Endothelial cell of umbilical vein (primary cell): Measurements from ENCODE around the gene LARGE1.

Experiments
- CTCF ChIP-seq, 2 donors: IDR thresholded peaks; 1 replicate in 1 of 2; 2 replicates in 1 of 2; pipeline ENCODE4 v1.5.1; 2011; ENCODE audit warnings: low read length in 2 of 2, mild to moderate bottlenecking in 2 of 2, moderate library complexity in 2 of 2, control low read depth in 1 of 2, inconsistent platforms in 1 of 2, low read depth in 1 of 2; ENCODE audit not compliant: insufficient read depth in 1 of 2; ENCODE audit errors: extremely low read depth in 1 of 2
- EZH2 ChIP-seq: IDR thresholded peaks from 2 replicates; pipeline ENCODE4 v1.6.1; 2012; ENCODE audit warnings: borderline replicate concordance, low read depth, mild to moderate bottlenecking, moderate library complexity, low read length, inconsistent platforms; ENCODE audit not compliant: severe bottlenecking
- FOS ChIP-seq: IDR thresholded peaks from 2 replicates; pipeline ENCODE4 v1.6.1; 2011; ENCODE audit warnings: mild to moderate bottlenecking, low read length, moderate library complexity, borderline replicate concordance; ENCODE audit not compliant: insufficient read depth
- MYC ChIP-seq: IDR thresholded peaks from one replicate; pipeline ENCODE4 v1.6.1; 2011; ENCODE audit warnings: mild to moderate bottlenecking, low read depth, low read length
- POLR2A ChIP-seq: IDR thresholded peaks from 2 replicates; pipeline ENCODE4 v1.6.1; 2012; ENCODE audit warnings: low read depth, mild to moderate bottlenecking, control low read depth, low read length
- POLR2AphosphoS5 ChIP-seq: IDR thresholded peaks from 2 replicates; pipeline ENCODE4 v1.6.1; 2012; ENCODE audit warnings: low read depth, mild to moderate bottlenecking, control low read depth, low read length, moderate library complexity; ENCODE audit not compliant: insufficient read depth

- TF ChIP-seq MYC (no peak), CTCF (IDR thresholded peaks at IDR 0.05; ENCODE audit: extremely low read depth in 1 of 2, insufficient read depth in 1 of 2, low read depth in 1 of 2, low read length in 2 of 2) (no peak), POLR2A (no peak), POLR2AphosphoS5 (no peak), FOS (no peak), EZH2 (no peak)
These were observed 659.8 kb downstream of the LARGE1 start for GRCh38 chr22:33260498-33260897.
